ENCODE results near the gene FBXO11.

Gene FBXO11

GRCh38 chr2:47784352-47784851 lies 121.9 kb downstream of the FBXO11 start:
- H3K4me2 ChIP-seq (ENCODE audit: low read depth, low read length), result peak overlapping the region; percentile 76
- no peak overlapping the region for H2AFZ ChIP-seq (ENCODE audit: low read length)
- H3K4me1 ChIP-seq (ENCODE audit: low read length), result no peaks in the 10 kb centered on the region
- H3K9ac ChIP-seq (ENCODE audit: low read length), result no peak overlapping the region; the same call in 1 of the 2 replicates
- H3K79me2 ChIP-seq (ENCODE audit: low read length), result peaks cover 62% of the 10 kb centered on the region
- H3F3A ChIP-seq (ENCODE audit: insufficient read depth, low read length), result peaks cover 6% of the 10 kb centered on the region; the same call in 1 of the 2 replicates
- H4K20me1 ChIP-seq (ENCODE audit: insufficient read depth, low read length), result peaks cover 38% of the 10 kb centered on the region
- no peaks in the 10 kb centered on the region for H3K9me3 ChIP-seq (replicated peaks; ENCODE audit: insufficient read depth, low read length)
- TF ChIP-seq CTCF (IDR thresholded peaks at IDR 0.05; ENCODE audit: low read length), result no peak
- TF ChIP-seq EZH2 (optimal IDR thresholded peaks at IDR 0.05; ENCODE audit: low read depth, low read length), result no peak
- no peak for TF ChIP-seq EZH2phosphoT487 (IDR thresholded peaks at IDR 0.05; ENCODE audit: low read length)
- H3K9me2 ChIP-seq (replicated peaks; ENCODE audit: insufficient read depth, low read length), result no peaks in the 10 kb centered on the region
- H3K36me3 ChIP-seq (replicated peaks; ENCODE audit: insufficient read depth, low read length), result peaks cover 7% of the 10 kb centered on the region; the same call in 1 of the 2 replicates
- no peaks in the 10 kb centered on the region for H3K27me3 ChIP-seq (replicated peaks; ENCODE audit: insufficient read depth, low read length)
- H3K4me3 ChIP-seq (ENCODE audit: low read length), result peak overlapping the region; percentile 100
- no peak overlapping the region for H3K27ac ChIP-seq (ENCODE audit: low read length)
- no peak for DNase-seq

GRCh38 chr2:47783486-47784351 lies 122.6 kb downstream of the FBXO11 start:
- Histone ChIP-seq H3K27me3 (replicated peaks; ENCODE audit: insufficient read depth, low read length) (no peaks in the 10 kb centered on the region), H3K4me1 (ENCODE audit: low read length) (no peaks in the 10 kb centered on the region), H3K9me3 (replicated peaks; ENCODE audit: insufficient read depth, low read length) (no peaks in the 10 kb centered on the region), H3K9ac (ENCODE audit: low read length) (peak overlapping the region; percentile 99), H3K79me2 (ENCODE audit: low read length) (peaks cover 55% of the 10 kb centered on the region), H3K4me3 (ENCODE audit: low read length) (peak overlapping the region; percentile 100), H4K20me1 (ENCODE audit: insufficient read depth, low read length) (peaks cover 33% of the 10 kb centered on the region), H3K9me2 (replicated peaks; ENCODE audit: insufficient read depth, low read length) (no peaks in the 10 kb centered on the region), H2AFZ (ENCODE audit: low read length) (peak overlapping the region; percentile 93), H3K36me3 (replicated peaks; ENCODE audit: insufficient read depth, low read length) (peaks cover 6% of the 10 kb centered on the region; the same call in 1 of the 2 replicates), H3F3A (ENCODE audit: insufficient read depth, low read length) (peaks cover 6% of the 10 kb centered on the region; the same call in 1 of the 2 replicates), H3K27ac (ENCODE audit: low read length) (peak overlapping the region; percentile 97), H3K4me2 (ENCODE audit: low read depth, low read length) (peak overlapping the region; percentile 76)
- TF ChIP-seq EZH2phosphoT487 (IDR thresholded peaks at IDR 0.05; ENCODE audit: low read length), result no peak
- TF ChIP-seq CTCF (IDR thresholded peaks at IDR 0.05; ENCODE audit: low read length), result no peak
- no peak for TF ChIP-seq EZH2 (optimal IDR thresholded peaks at IDR 0.05; ENCODE audit: low read depth, low read length)
- DNase-seq, result peak; percentile 52

- Histone ChIP-seq H3K4me3 (ENCODE audit: low read length) (peak within 1 kb of the TSS; percentile 100), H4K20me1 (ENCODE audit: insufficient read depth, low read length) (peaks cover 33% of the 10 kb centered on the region), H3K4me1 (ENCODE audit: low read length) (no peaks in the 10 kb centered on the region), H3K36me3 (replicated peaks; ENCODE audit: insufficient read depth, low read length) (peaks cover 6% of the 10 kb centered on the region; the same call in 1 of the 2 replicates), H3K27me3 (replicated peaks; ENCODE audit: insufficient read depth, low read length) (no peaks in the 10 kb centered on the region), H3F3A (ENCODE audit: insufficient read depth, low read length) (peaks cover 6% of the 10 kb centered on the region; the same call in 1 of the 2 replicates), H3K9me3 (replicated peaks; ENCODE audit: insufficient read depth, low read length) (no peaks in the 10 kb centered on the region), H3K27ac (ENCODE audit: low read length) (peak within 1 kb of the TSS; percentile 97), H3K9me2 (replicated peaks; ENCODE audit: insufficient read depth, low read length) (no peaks in the 10 kb centered on the region), H3K9ac (ENCODE audit: low read length) (peak within 1 kb of the TSS; percentile 99), H2AFZ (ENCODE audit: low read length) (peak within 1 kb of the TSS; percentile 93), H3K4me2 (ENCODE audit: low read depth, low read length) (peak within 1 kb of the TSS; percentile 76), H3K79me2 (ENCODE audit: low read length) (peaks cover 48% of the 10 kb centered on the region)
- peak; percentile 93 for DNase-seq
- TF ChIP-seq EZH2phosphoT487 (IDR thresholded peaks at IDR 0.05; ENCODE audit: low read length) (no peak), CTCF (IDR thresholded peaks at IDR 0.05; ENCODE audit: low read length) (no peak), EZH2 (optimal IDR thresholded peaks at IDR 0.05; ENCODE audit: low read depth, low read length) (no peak)
These were observed 123.4 kb downstream of the FBXO11 start, which contains the start of gene MSH6 for GRCh38 chr2:47782671-47783485. Gene MSH6 (plus strand): TSS chr2:47783145. CDS start chr2:47783234, 89 bp downstream.
